Tibial nerve (tissue), 4 donors: ENCODE data around the gene HTRA3. TPM values are rescaled to one million over a fixed set of nuclear protein-coding genes. Genes with fewer than 3 reads are reported as not detected.

Experiments used
- DNase-seq, 2 donors: peaks; one replicate each; pipeline ENCODE4 v3.0.0-alpha.2; 2019; ENCODE audit warnings: low spot score in 2 of 2
- H3K27ac ChIP-seq, 4 donors: fragments of 200-600 bp; sonication (generic) in 3 of 4; one replicate each; pipeline ENCODE4 v1.5.1; 2017 to 2019; ENCODE audit warnings: mild to moderate bottlenecking in 1 of 4
- H3K27me3 ChIP-seq, 2 donors: fragments of 200-600 bp; sonication (generic) in 1 of 2; one replicate each; pipeline versions ENCODE4 v1.5.1 to v1.6.0; 2017 to 2019
- H3K36me3 ChIP-seq, 3 donors: fragments of 200-600 bp; sonication (generic); one replicate each; pipeline ENCODE4 v1.5.1; 2018 to 2019
- H3K4me1 ChIP-seq, 4 donors: fragments of 200-600 bp; sonication (generic) in 3 of 4; one replicate each; pipeline ENCODE4 v1.5.1; 2017 to 2019
- H3K4me3 ChIP-seq, 4 donors: fragments of 200-600 bp; sonication (generic) in 3 of 4; one replicate each; pipeline ENCODE4 v1.5.1; 2017 to 2019; ENCODE audit warnings: mild to moderate bottlenecking in 1 of 4, moderate library complexity in 1 of 4
- H3K9me3 ChIP-seq, 4 donors: fragments of 200-600 bp; sonication (generic) in 3 of 4; one replicate each; pipeline ENCODE4 v1.5.1; 2017 to 2019
- EP300 ChIP-seq, 2 donors: sonication (generic); formaldehyde crosslinking; IDR thresholded peaks; one replicate each; pipeline ENCODE4 v1.6.1; 2017; ENCODE audit warnings: antibody characterized with exemption in 2 of 2, mild to moderate bottlenecking in 1 of 2
- POLR2A ChIP-seq, 2 donors: fragments of 450-650 bp; IDR thresholded peaks; one replicate each; pipeline ENCODE4 v1.6.1; 2017; ENCODE audit warnings: antibody characterized with exemption in 2 of 2, mild to moderate bottlenecking in 2 of 2, moderate library complexity in 2 of 2
- WGBS, 2 donors: methylation state at CpG; one replicate each; pipeline ENCODE4 v1.1.5; 2018; 5-methylcytosine and 5-hydroxymethylcytosine counted together
- total RNA-seq, 4 donors: library from RNA; depleted of rRNA; stranded (reverse); fragments of >200 nt; gene quantifications; one replicate each; pipeline ENCODE4 v1.1.0, GENCODE V29; 2016
- TF ChIP-seq, protein P1 (sequence below), 5 experiments: fragments of 200-600 bp in 3 of 5; fragments of 450-650 bp in 2 of 5; sonication (generic) in 3 of 5; IDR thresholded peaks; one replicate each; pipeline ENCODE4 v1.5.1; 2016 to 2019; ENCODE audit warnings: antibody characterized with exemption in 5 of 5, mild to moderate bottlenecking in 3 of 5, moderate library complexity in 2 of 5

HTRA3 gene
- total RNA-seq, 4 donors from 2014 or later: 34.9 to 54.3 (median 43.5) TPM

DNA sequence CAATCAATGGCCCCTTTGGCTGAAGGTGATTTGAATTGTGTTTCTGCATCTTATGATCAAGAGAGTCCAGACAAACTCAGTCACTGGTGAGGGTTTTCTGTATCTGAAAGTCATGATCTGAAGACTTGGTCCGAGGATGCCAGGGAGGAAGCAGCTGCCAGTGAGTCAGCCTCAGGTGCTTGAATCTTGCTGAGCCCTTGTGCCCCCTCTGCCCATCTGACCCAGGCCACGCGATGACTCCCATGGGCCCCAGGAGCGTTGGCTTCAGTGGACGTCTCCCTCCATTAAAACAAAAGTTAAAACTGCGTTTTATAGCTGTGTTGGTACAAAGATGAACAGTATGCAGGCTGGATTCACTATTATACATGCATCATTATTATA lies 62.0 kb downstream of the HTRA3 start:
- Histone ChIP-seq H3K4me3 (no peak overlapping the region), H3K27me3 (no peaks in the 10 kb centered on the region), H3K9me3 (peaks cover 0 to 20% (median 1%) of the 10 kb centered on the region in 4 donors), H3K27ac (no peak overlapping the region), H3K36me3 (no peaks in the 10 kb centered on the region), H3K4me1 (no peaks in the 10 kb centered on the region)
- TF ChIP-seq, protein P1, sequence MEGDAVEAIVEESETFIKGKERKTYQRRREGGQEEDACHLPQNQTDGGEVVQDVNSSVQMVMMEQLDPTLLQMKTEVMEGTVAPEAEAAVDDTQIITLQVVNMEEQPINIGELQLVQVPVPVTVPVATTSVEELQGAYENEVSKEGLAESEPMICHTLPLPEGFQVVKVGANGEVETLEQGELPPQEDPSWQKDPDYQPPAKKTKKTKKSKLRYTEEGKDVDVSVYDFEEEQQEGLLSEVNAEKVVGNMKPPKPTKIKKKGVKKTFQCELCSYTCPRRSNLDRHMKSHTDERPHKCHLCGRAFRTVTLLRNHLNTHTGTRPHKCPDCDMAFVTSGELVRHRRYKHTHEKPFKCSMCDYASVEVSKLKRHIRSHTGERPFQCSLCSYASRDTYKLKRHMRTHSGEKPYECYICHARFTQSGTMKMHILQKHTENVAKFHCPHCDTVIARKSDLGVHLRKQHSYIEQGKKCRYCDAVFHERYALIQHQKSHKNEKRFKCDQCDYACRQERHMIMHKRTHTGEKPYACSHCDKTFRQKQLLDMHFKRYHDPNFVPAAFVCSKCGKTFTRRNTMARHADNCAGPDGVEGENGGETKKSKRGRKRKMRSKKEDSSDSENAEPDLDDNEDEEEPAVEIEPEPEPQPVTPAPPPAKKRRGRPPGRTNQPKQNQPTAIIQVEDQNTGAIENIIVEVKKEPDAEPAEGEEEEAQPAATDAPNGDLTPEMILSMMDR (IDR thresholded peaks at IDR 0.05): no peak
- TF ChIP-seq EP300 (IDR thresholded peaks at IDR 0.05) (no peak), POLR2A (IDR thresholded peaks at IDR 0.05) (no peak)
- DNase-seq: no peak
- WGBS, 2 donors: 74 to 76% methylated on average over 6 of the region's 6 CpGs

DNA sequence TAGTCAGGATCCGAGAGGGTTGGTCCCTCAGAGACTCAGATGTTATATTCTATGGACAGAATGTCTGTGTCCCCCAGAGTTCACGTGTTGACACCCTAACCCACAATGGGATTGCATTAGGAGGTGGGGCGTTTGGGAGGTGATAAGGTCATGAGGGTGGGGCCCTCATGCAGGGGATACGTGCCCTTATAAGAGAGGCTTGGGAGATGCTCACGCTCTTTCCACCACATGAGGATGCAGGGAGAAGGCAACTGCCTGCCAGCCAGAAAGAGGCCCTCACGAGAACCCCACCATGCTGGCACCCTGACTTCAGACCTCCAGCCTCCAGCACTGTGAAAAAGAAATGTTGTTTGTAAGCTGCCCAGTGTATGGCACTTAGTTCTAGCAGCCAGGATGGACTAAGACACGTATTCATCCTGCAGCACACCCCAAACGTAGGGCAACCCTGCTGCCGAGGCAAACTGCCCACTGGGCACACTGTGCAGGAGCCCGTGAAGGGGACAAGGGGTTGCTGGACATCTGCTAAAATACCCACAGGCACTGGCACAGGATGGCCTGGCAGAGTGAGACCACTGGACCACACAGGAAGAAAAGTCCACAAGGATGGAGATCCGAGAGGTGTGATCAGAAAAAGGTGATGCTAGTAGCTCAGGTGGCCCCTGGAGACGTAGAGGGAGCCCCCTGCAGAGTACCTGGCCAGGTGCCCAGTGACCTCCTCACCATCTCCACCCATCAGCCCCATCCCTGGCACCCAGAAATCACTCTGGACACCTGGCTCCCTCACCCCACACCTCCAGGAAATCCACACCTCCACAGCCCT lies 62.7 kb downstream of the HTRA3 start:
- TF ChIP-seq, protein P1 (IDR thresholded peaks at IDR 0.05): no peak
- TF ChIP-seq EP300 (IDR thresholded peaks at IDR 0.05): no peak
- no peak for TF ChIP-seq POLR2A (IDR thresholded peaks at IDR 0.05)
- H3K4me3 ChIP-seq: no peak overlapping the region

DNA sequence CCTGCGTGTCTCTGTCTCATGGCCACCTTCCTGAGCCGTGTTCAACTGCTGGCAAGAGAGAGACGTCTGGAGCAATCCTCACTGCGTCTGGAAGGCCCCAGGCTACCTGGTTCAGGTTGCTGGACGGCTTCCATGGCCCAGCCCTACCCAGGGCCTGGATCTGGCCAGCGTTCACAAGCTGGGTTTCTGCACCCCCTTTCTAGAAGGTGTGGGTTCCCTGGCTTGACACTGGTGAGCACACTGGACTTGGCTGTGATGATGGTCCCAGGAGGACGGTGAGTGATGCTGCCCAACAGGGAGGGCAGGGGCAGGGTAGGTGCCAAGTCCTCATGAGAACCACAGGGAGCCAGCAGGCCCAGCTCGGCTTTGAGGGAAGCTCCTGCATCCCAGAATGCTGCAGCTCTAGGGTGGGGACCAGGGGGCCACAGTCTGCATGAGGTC lies 63.4 kb downstream of the HTRA3 start:
- WGBS, 2 donors: 71 to 81% methylated on average over 5 to 8 of the region's 8 CpGs
- TF ChIP-seq EP300 (IDR thresholded peaks at IDR 0.05) (no peak), POLR2A (IDR thresholded peaks at IDR 0.05) (no peak)
- TF ChIP-seq, protein P1 (IDR thresholded peaks at IDR 0.05): no peak
- Histone ChIP-seq H3K27ac (no peak overlapping the region), H3K4me1 (no peaks in the 10 kb centered on the region), H3K4me3 (no peak overlapping the region), H3K9me3 (peaks cover 0 to 20% (median 1%) of the 10 kb centered on the region in 4 donors), H3K36me3 (no peaks in the 10 kb centered on the region), H3K27me3 (no peaks in the 10 kb centered on the region)
- no peak for DNase-seq

More for the DNA sequence above, 62.7 kb downstream of the HTRA3 start:
- H3K27me3 ChIP-seq: no peaks in the 10 kb centered on the region
- no peaks in the 10 kb centered on the region for H3K36me3 ChIP-seq
- 81 to 82% methylated on average over 12 of the region's 12 CpGs for WGBS, 2 donors
- H3K9me3 ChIP-seq: peaks cover 0 to 20% (median 1%) of the 10 kb centered on the region in 4 donors
- H3K4me1 ChIP-seq: no peaks in the 10 kb centered on the region
- no peak for DNase-seq
- no peak overlapping the region for H3K27ac ChIP-seq

DNA sequence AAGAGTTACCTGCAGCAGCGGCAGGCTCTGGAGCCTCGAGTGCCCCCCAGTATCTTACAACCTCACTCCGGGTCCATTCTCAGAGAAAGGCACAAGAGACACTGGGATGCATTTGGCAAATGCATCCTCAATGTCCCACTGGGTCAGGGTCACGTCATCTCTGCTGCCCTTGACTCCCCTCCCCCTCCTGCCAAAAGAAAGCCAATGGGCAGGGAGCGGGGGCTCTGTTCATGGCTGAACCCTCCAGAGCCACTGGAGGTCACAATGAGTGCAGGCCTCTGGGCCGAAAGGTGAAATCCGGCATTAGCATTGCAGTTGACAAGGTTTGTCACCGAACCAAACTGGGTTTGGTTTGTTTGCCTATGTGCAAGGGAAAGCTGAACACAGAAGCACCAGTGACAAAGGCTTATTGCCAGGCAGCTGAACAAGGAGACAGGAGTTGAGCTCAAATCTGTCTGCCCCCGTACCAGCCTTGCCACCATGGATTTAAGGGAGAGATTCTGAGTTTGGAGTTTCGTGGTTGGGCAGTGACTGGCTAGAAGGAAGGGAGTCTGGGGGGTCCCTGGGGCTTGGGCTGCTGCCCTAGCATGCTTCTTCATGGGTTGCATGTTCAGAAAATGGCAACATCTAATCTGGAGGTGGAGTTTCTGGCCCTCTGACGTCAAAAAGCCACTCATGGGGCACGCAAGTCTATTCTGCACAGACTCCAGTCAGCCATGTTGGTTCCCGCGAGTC lies 64.3 kb downstream of the HTRA3 start:
- Histone ChIP-seq H3K36me3 (no peaks in the 10 kb centered on the region), H3K4me1 (no peaks in the 10 kb centered on the region), H3K27ac (no peak overlapping the region), H3K9me3 (peaks cover 0 to 20% (median 1%) of the 10 kb centered on the region in 4 donors), H3K4me3 (no peak overlapping the region), H3K27me3 (no peaks in the 10 kb centered on the region)
- DNase-seq: no peak
- no peak for TF ChIP-seq POLR2A (IDR thresholded peaks at IDR 0.05)
- TF ChIP-seq, protein P1 (IDR thresholded peaks at IDR 0.05): no peak
- TF ChIP-seq EP300 (IDR thresholded peaks at IDR 0.05): no peak
- 86 to 87% methylated on average over 14 of the region's 14 CpGs for WGBS, 2 donors
